H1 (cell line): ENCODE measurements around the gene HYDIN. TPM values are rescaled to one million over a fixed set of nuclear protein-coding genes. Genes with fewer than 3 reads are reported as not detected.
"Not testable (repeated sequence)": the region's sequence is repeated elsewhere in the genome, so short reads cannot be mapped to it uniquely, and the experiment has no call there.

ENCODE experiments used
- CTCF ChIA-PET: fragments of 300-600 bp; sonication (Branson Sonifier 250); formaldehyde crosslinking; loops from one replicate; lab custom pipeline; 2021; ENCODE audit not compliant: partially characterized antibody; lab: Charles Lee
- POLR2A ChIA-PET: fragments of 300-600 bp; sonication (Branson Sonifier 250); formaldehyde crosslinking; loops from one replicate; lab custom pipeline; 2021; ENCODE audit warnings: inconsistent platforms; ENCODE audit not compliant: partially characterized antibody; lab: Charles Lee
- DNase-seq, 2 experiments: peaks; one replicate each; pipeline versions ENCODE4 v3.0.0 to v3.0.0-alpha.2; 2010 to 2022; ENCODE audit warnings: low spot score in 2 of 2, low read depth in 1 of 2, mixed read lengths in 1 of 2
- FAIRE-seq: peaks from 2 replicates; lab custom pipeline; 2011; peaks lifted over from hg19 to GRCh38; lab: Jason Lieb, UNC
- H2AFZ ChIP-seq: 2 replicates; pipeline ENCODE4 v1.8.1; 2012; ENCODE audit warnings: low read length, inconsistent platforms
- H2AK5ac ChIP-seq: 2 replicates; pipeline ENCODE4 v1.6.1; 2013; ENCODE audit warnings: low read depth, low read length
- H2BK120ac ChIP-seq: replicated peaks from 2 replicates; pipeline ENCODE3; 2013; ENCODE audit warnings: low read depth, low read length, inconsistent platforms
- H2BK12ac ChIP-seq: 2 replicates; pipeline ENCODE4 v1.6.1; 2013; ENCODE audit warnings: low read depth, low read length
- H2BK15ac ChIP-seq: 2 replicates; pipeline ENCODE4 v1.6.1; 2013; ENCODE audit warnings: low read length
- H2BK20ac ChIP-seq: 2 replicates; pipeline ENCODE4 v1.6.1; 2013; ENCODE audit warnings: low read length
- H2BK5ac ChIP-seq: 2 replicates; pipeline ENCODE4 v1.6.1; 2013; ENCODE audit warnings: low read depth, low read length
- H3K14ac ChIP-seq: 2 replicates; pipeline ENCODE4 v1.6.1; 2013; ENCODE audit warnings: inconsistent platforms; ENCODE audit not compliant: insufficient read length
- H3K18ac ChIP-seq: 2 replicates; pipeline ENCODE4 v1.6.1; 2013; ENCODE audit warnings: low read length; ENCODE audit errors: extremely low read depth
- H3K23ac ChIP-seq: 2 replicates; pipeline ENCODE4 v1.6.1; 2013; ENCODE audit warnings: inconsistent platforms; ENCODE audit not compliant: insufficient read length
- H3K23me2 ChIP-seq: 2 replicates; pipeline ENCODE4 v1.6.1; 2013; ENCODE audit warnings: low read depth, low read length
- H3K27ac ChIP-seq: 2 replicates; pipeline ENCODE4 v1.6.1; 2011; ENCODE audit warnings: low read depth, low read length, inconsistent platforms
- H3K27me3 ChIP-seq, 4 experiments: replicated peaks in 1 of 4; 1 replicate in 1 of 4; 2 replicates in 3 of 4; pipeline versions ENCODE4 v1.6.1 to v1.8.1; 2011 to 2013; ENCODE audit warnings: low read length in 3 of 4, mild to moderate bottlenecking in 3 of 4, inconsistent platforms in 2 of 4, mixed read lengths in 2 of 4, moderate library complexity in 1 of 4; ENCODE audit not compliant: control insufficient read depth in 3 of 4, insufficient read depth in 3 of 4; ENCODE audit errors: extremely low read depth in 1 of 4
- H3K36me3 ChIP-seq, 4 experiments: 2 replicates each; pipeline versions ENCODE4 v1.6.1 to v1.8.1; 2011 to 2013; ENCODE audit warnings: mild to moderate bottlenecking in 4 of 4, low read length in 3 of 4, moderate library complexity in 2 of 4, control low read depth in 1 of 4, inconsistent platforms in 1 of 4; ENCODE audit not compliant: insufficient read depth in 4 of 4, control insufficient read depth in 2 of 4
- H3K4ac ChIP-seq: replicated peaks from 2 replicates; pipeline ENCODE3; 2013; ENCODE audit warnings: low read length, low read depth, mixed read lengths, inconsistent platforms; ENCODE audit not compliant: insufficient read length
- H3K4me1 ChIP-seq, 4 experiments: replicated peaks in 1 of 4; 1 replicate in 1 of 4; 2 replicates in 3 of 4; pipeline versions ENCODE4 v1.6.1 to v1.8.1; 2011 to 2013; ENCODE audit warnings: low read length in 3 of 4, inconsistent platforms in 2 of 4, mixed read lengths in 1 of 4; ENCODE audit not compliant: insufficient read depth in 4 of 4, control insufficient read depth in 3 of 4
- H3K4me2 ChIP-seq, 2 experiments: 2 replicates each; pipeline versions ENCODE4 v1.6.1 to v1.8.1; 2011 to 2013; ENCODE audit warnings: low read depth in 2 of 2, low read length in 2 of 2, control low read depth in 1 of 2, inconsistent platforms in 1 of 2, mild to moderate bottlenecking in 1 of 2; ENCODE audit not compliant: insufficient read depth in 1 of 2
- H3K4me3 ChIP-seq, 4 experiments: fragments of 200-600, 300-600 bp in 1 of 4; sonication (generic), shearing (Covaris generic), sonication (Bioruptor Twin) in 1 of 4; 2 replicates each; pipeline versions ENCODE4 v1.5.1 to v1.8.1; 2011 to 2016; ENCODE audit warnings: low read length in 4 of 4, low read depth in 3 of 4, control low read depth in 2 of 4, inconsistent platforms in 2 of 4, mild to moderate bottlenecking in 2 of 4, mixed read lengths in 1 of 4, moderate library complexity in 1 of 4; ENCODE audit not compliant: insufficient read depth in 2 of 4; ENCODE audit errors: extremely low read depth in 1 of 4
- H3K56ac ChIP-seq: replicated peaks from 2 replicates; pipeline ENCODE3; 2013; ENCODE audit warnings: low read depth, mild to moderate bottlenecking, mixed read lengths, low read length, inconsistent platforms; ENCODE audit not compliant: insufficient read length
- H3K79me1 ChIP-seq: 2 replicates; pipeline ENCODE4 v1.6.1; 2013; ENCODE audit warnings: low read depth, low read length, control low read depth
- H3K79me2 ChIP-seq, 2 experiments: 2 replicates each; pipeline versions ENCODE4 v1.6.1 to v1.8.1; 2012 to 2013; ENCODE audit warnings: low read length in 2 of 2, mild to moderate bottlenecking in 2 of 2, inconsistent platforms in 1 of 2; ENCODE audit not compliant: insufficient read depth in 2 of 2, control insufficient read depth in 1 of 2
- H3K9ac ChIP-seq, 4 experiments: replicated peaks in 1 of 4; 1 replicate in 1 of 4; 2 replicates in 3 of 4; pipeline versions ENCODE4 v1.6.1 to v1.8.1; 2011 to 2013; ENCODE audit warnings: low read depth in 3 of 4, low read length in 3 of 4, control low read depth in 2 of 4, mild to moderate bottlenecking in 2 of 4, moderate library complexity in 2 of 4, inconsistent platforms in 1 of 4; ENCODE audit errors: extremely low read depth in 1 of 4
- H3K9me3 ChIP-seq, 2 experiments: 2 replicates each; pipeline versions ENCODE4 v1.6.1 to v1.8.1; 2012 to 2013; ENCODE audit warnings: mild to moderate bottlenecking in 2 of 2, moderate library complexity in 2 of 2, control low read depth in 1 of 2, inconsistent platforms in 1 of 2, low read depth in 1 of 2, low read length in 1 of 2, mixed read lengths in 1 of 2; ENCODE audit not compliant: insufficient read depth in 2 of 2
- H4K20me1 ChIP-seq, 2 experiments: replicated peaks in 1 of 2; 2 replicates each; pipeline versions ENCODE3 to v1.8.1; 2011 to 2013; ENCODE audit warnings: inconsistent platforms in 2 of 2, low read length in 2 of 2, mild to moderate bottlenecking in 1 of 2; ENCODE audit not compliant: insufficient read depth in 2 of 2, control insufficient read depth in 1 of 2
- H4K5ac ChIP-seq: 2 replicates; pipeline ENCODE4 v1.6.1; 2013; ENCODE audit warnings: low read length, low read depth, mixed read lengths, inconsistent platforms; ENCODE audit not compliant: insufficient read length
- H4K8ac ChIP-seq: 2 replicates; pipeline ENCODE4 v1.8.0; 2013; ENCODE audit warnings: mild to moderate bottlenecking, moderate library complexity, low read length, inconsistent platforms; ENCODE audit not compliant: insufficient read depth; ENCODE audit errors: extremely low read depth
- H4K91ac ChIP-seq: replicated peaks from 2 replicates; pipeline ENCODE3; 2013; ENCODE audit warnings: low read length, mixed read lengths, inconsistent platforms; ENCODE audit not compliant: insufficient read length
- HDAC2 ChIP-seq, 2 experiments: fragments of 300-600 bp in 1 of 2; sonication (generic) in 1 of 2; IDR thresholded peaks; 2 replicates each; pipeline ENCODE4 v1.6.1; 2011 to 2012; ENCODE audit warnings: low read depth in 2 of 2, low read length in 2 of 2, mild to moderate bottlenecking in 2 of 2, moderate library complexity in 2 of 2, borderline replicate concordance in 1 of 2, inconsistent platforms in 1 of 2
- NANOG ChIP-seq: IDR thresholded peaks from 2 replicates; pipeline ENCODE4 v1.6.1; 2011; ENCODE audit warnings: low read length, low read depth, mild to moderate bottlenecking, inconsistent platforms; ENCODE audit not compliant: insufficient read depth, poor library complexity, severe bottlenecking
- TEAD4 ChIP-seq: IDR thresholded peaks from 2 replicates; pipeline ENCODE4 v1.6.1; 2012; ENCODE audit warnings: low read depth, low read length, inconsistent platforms, mixed read lengths
- WGBS, 2 experiments: shearing (Covaris generic) in 1 of 2; methylation state at CpG; one replicate each; pipeline versions ENCODE4 v1.1.6 to v1.1.7; 2013 to 2015; ENCODE audit warnings: low lambda C conversion rate in 2 of 2, mixed read lengths in 2 of 2, inconsistent platforms in 1 of 2, low coverage in 1 of 2, missing lambda C conversion rate in 1 of 2; ENCODE audit not compliant: insufficient replicate concordance in 2 of 2, insufficient coverage in 1 of 2, insufficient read length in 1 of 2; ENCODE audit errors: extremely low coverage in 1 of 2, missing lambda C conversion rate in 1 of 2; 5-methylcytosine and 5-hydroxymethylcytosine counted together
- polyA plus RNA-seq, 7 experiments: library from polyadenylated mRNA; depleted of rRNA in 3 of 7; stranded (reverse) in 5 of 7; unstranded in 2 of 7; fragments of >200 nt in 5 of 7; fragments of 200-250 nt in 2 of 7; gene quantifications; 1 replicate in 5 of 7; 2 replicates in 1 of 7; 4 replicates in 1 of 7; pipeline versions ENCODE4 v1.2.1 to v1.2.3, GENCODE V29; 2011 to 2013; ENCODE audit warnings: missing spikeins in 2 of 7, mixed read lengths in 2 of 7
- total RNA-seq: library from RNA; stranded (reverse); fragmentation: NEBNext Ultra II Directional; extraction: Animal tissue kit (Norgen Biotek cat#: 25700); gene quantifications from 2 replicates; pipeline ENCODE4 v1.2.1, GENCODE V29; 2021

Gene HYDIN
- total and polyA plus RNA-seq, 2 of the 8 experiments (the other 6 are each of a cell fraction or from before 2014, with no cell fraction given) = 1.1 to 1.8 TPM

- H3K23ac ChIP-seq, H3K14ac ChIP-seq, H3K18ac ChIP-seq, H3K56ac ChIP-seq, H4K5ac ChIP-seq, CTCF ChIA-PET, H2BK20ac ChIP-seq, H3K79me1 ChIP-seq, H3K23me2 ChIP-seq, H2AFZ ChIP-seq, H3K4me2 ChIP-seq, H3K27me3 ChIP-seq, H2BK15ac ChIP-seq, H2BK120ac ChIP-seq, H4K91ac ChIP-seq, H2BK12ac ChIP-seq, H4K8ac ChIP-seq, H3K79me2 ChIP-seq, H2AK5ac ChIP-seq, H3K9me3 ChIP-seq, H3K27ac ChIP-seq, H3K36me3 ChIP-seq, H3K4me1 ChIP-seq, H3K4ac ChIP-seq, POLR2A ChIA-PET, H2BK5ac ChIP-seq, H3K9ac ChIP-seq, H4K20me1 ChIP-seq: not testable (repeated sequence)
- peak; percentile 50 for TF ChIP-seq NANOG
- TF ChIP-seq TEAD4 = peak; percentile 75
- 0 out of 4 replicates have a peak, but pooled peaks of 1 of the 2 experiments have one; percentile 56 for TF ChIP-seq HDAC2 (IDR thresholded peaks at IDR 0.05; ENCODE audit: borderline replicate concordance in 1 of 2, low read depth in 2 of 2, low read length in 2 of 2)
- WGBS, 2 experiments = 3% methylated on average over 8 of the region's 8 CpGs; no CpG with 5 or more reads in 1 of the 2 experiments
- peak in 1 of 2 experiments; percentile 17 for DNase-seq
- 0 out of 8 replicates have a peak overlapping the region, but pooled peaks of 1 of the 4 experiments have one; percentile 21 for H3K4me3 ChIP-seq
- peak; percentile 99 for FAIRE-seq
These were observed 202.3 kb downstream of the HYDIN start for GRCh38 chr16:71028032-71028727.
